SU-DHL-6 (cell line): ENCODE results near the gene RNF166.

Source experiments
- H2AFZ ChIP-seq: fragments of 200-600 bp; sonication (generic); 2 replicates; pipeline ENCODE4 v1.6.1; 2014; ENCODE audit warnings: low read depth, mild to moderate bottlenecking, moderate library complexity, mixed read lengths, antibody characterized with exemption, low read length; ENCODE audit not compliant: severe bottlenecking
- H3F3A ChIP-seq: fragments of 200-600 bp; shearing (Covaris generic); 2 replicates; pipeline ENCODE4 v1.6.0; 2016; ENCODE audit warnings: antibody characterized with exemption, mild to moderate bottlenecking; ENCODE audit not compliant: insufficient read depth
- H3K27ac ChIP-seq: fragments of 200-600 bp; sonication (generic); 2 replicates; pipeline ENCODE4 v1.5.1; 2016; ENCODE audit warnings: low read depth, mild to moderate bottlenecking, low read length, moderate library complexity, mixed read lengths
- H3K27me3 ChIP-seq: fragments of 200-600 bp; sonication (generic), shearing (Covaris generic); 2 replicates; pipeline ENCODE4 v1.6.0; 2014; ENCODE audit warnings: mild to moderate bottlenecking, low read length
- H3K36me3 ChIP-seq: fragments of 200-600 bp; sonication (generic); 2 replicates; pipeline ENCODE4 v1.6.1; 2014; ENCODE audit warnings: mild to moderate bottlenecking, low read length, mixed read lengths
- H3K4me2 ChIP-seq: fragments of 300-600, 200-600 bp; shearing (Covaris generic), sonication (generic); 2 replicates; pipeline ENCODE4 v1.6.0; 2014; ENCODE audit warnings: low read length, low read depth, mild to moderate bottlenecking; ENCODE audit not compliant: poor library complexity, severe bottlenecking
- H3K4me3 ChIP-seq: fragments of 200-600 bp; sonication (generic); 2 replicates; pipeline ENCODE4 v1.5.1; 2014; ENCODE audit warnings: antibody characterized with exemption, low read length, mild to moderate bottlenecking, mixed read lengths; ENCODE audit not compliant: insufficient read depth, poor library complexity, severe bottlenecking
- H3K79me2 ChIP-seq: fragments of 200-600 bp; sonication (generic); 2 replicates; pipeline ENCODE4 v1.6.1; 2014; ENCODE audit warnings: mild to moderate bottlenecking, low read length, moderate library complexity; ENCODE audit not compliant: insufficient read depth
- H3K9ac ChIP-seq: fragments of 200-600 bp; sonication (generic); 2 replicates; pipeline ENCODE4 v1.7.0; 2014; ENCODE audit warnings: mild to moderate bottlenecking, low read length
- H3K9me2 ChIP-seq: fragments of 200-600 bp; sonication (generic); replicated peaks from 2 replicates; pipeline ENCODE4 v1.6.1; 2014; ENCODE audit warnings: low read length; ENCODE audit not compliant: insufficient read depth
- H3K9me3 ChIP-seq: fragments of 200-600 bp; sonication (generic); 2 replicates; pipeline ENCODE4 v1.6.1; 2014; ENCODE audit warnings: low read length, mixed read lengths; ENCODE audit not compliant: insufficient read depth
- H4K20me1 ChIP-seq: fragments of 200-600 bp; sonication (generic); 2 replicates; pipeline ENCODE4 v1.6.1; 2014; ENCODE audit warnings: low read depth, mild to moderate bottlenecking, antibody characterized with exemption, low read length, moderate library complexity, mixed read lengths
- CTCF ChIP-seq: fragments of 200-600 bp; sonication (generic); IDR thresholded peaks from one replicate; pipeline ENCODE4 v1.5.1; 2017; ENCODE audit warnings: antibody characterized with exemption, mild to moderate bottlenecking, low read length, moderate library complexity; ENCODE audit not compliant: insufficient read depth, poor library complexity, severe bottlenecking
- EZH2phosphoT487 ChIP-seq: fragments of 200-600 bp; sonication (generic), shearing (Covaris generic); conservative IDR thresholded peaks from 2 replicates; pipeline ENCODE4 v1.6.1; 2018; ENCODE audit warnings: mild to moderate bottlenecking, antibody characterized with exemption, low read length, moderate library complexity, mixed read lengths

Gene RNF166

GRCh38 chr16:88739139-88739976 lies 33.1 kb upstream of the RNF166 start:
- TF ChIP-seq EZH2phosphoT487, result no peak
- TF ChIP-seq CTCF, result no peak
- no peaks in the 10 kb centered on the region for H3K27me3 ChIP-seq
- no peaks in the 10 kb centered on the region for H3K9me2 ChIP-seq
- H3K36me3 ChIP-seq, result no peaks in the 10 kb centered on the region
- no peak overlapping the region for H3K4me3 ChIP-seq
- H3K9me3 ChIP-seq, result no peaks in the 10 kb centered on the region
- H3K79me2 ChIP-seq, result no peaks in the 10 kb centered on the region
- no peak overlapping the region for H3K27ac ChIP-seq
- H3F3A ChIP-seq, result no peaks in the 10 kb centered on the region
- H3K4me2 ChIP-seq, result no peak overlapping the region
- H3K9ac ChIP-seq, result no peak overlapping the region
- no peaks in the 10 kb centered on the region for H4K20me1 ChIP-seq
- H2AFZ ChIP-seq, result no peak overlapping the region

- no peaks in the 10 kb centered on the region for H3K9me3 ChIP-seq
- H2AFZ ChIP-seq, result no peak overlapping the region
- H3K4me2 ChIP-seq, result no peak overlapping the region
- H3F3A ChIP-seq, result no peaks in the 10 kb centered on the region
- H3K9me2 ChIP-seq, result no peaks in the 10 kb centered on the region
- no peaks in the 10 kb centered on the region for H4K20me1 ChIP-seq
- no peak overlapping the region for H3K9ac ChIP-seq
- H3K79me2 ChIP-seq, result no peaks in the 10 kb centered on the region
- H3K27me3 ChIP-seq, result no peaks in the 10 kb centered on the region
- H3K27ac ChIP-seq, result no peak overlapping the region
- no peak overlapping the region for H3K4me3 ChIP-seq
- TF ChIP-seq CTCF, result no peak
- TF ChIP-seq EZH2phosphoT487, result no peak
- H3K36me3 ChIP-seq, result no peaks in the 10 kb centered on the region
Observed at GRCh38 chr16:88738151-88739084, 32.2 kb upstream of the RNF166 start.

- Histone ChIP-seq H3K4me2 (no peak overlapping the region), H3K79me2 (no peaks in the 10 kb centered on the region), H3K27ac (no peak overlapping the region), H3F3A (no peaks in the 10 kb centered on the region), H2AFZ (no peak overlapping the region), H3K36me3 (no peaks in the 10 kb centered on the region), H3K9me2 (no peaks in the 10 kb centered on the region), H3K27me3 (no peaks in the 10 kb centered on the region), H3K9ac (no peak overlapping the region), H4K20me1 (no peaks in the 10 kb centered on the region), H3K9me3 (no peaks in the 10 kb centered on the region), H3K4me3 (no peak overlapping the region)
- TF ChIP-seq CTCF (peak; percentile 89), EZH2phosphoT487 (no peak)
Observed at GRCh38 chr16:88737298-88738150, 31.3 kb upstream of the RNF166 start.
